ENCODE measurements around the gene ITM2C.

ITM2C gene

DNA sequence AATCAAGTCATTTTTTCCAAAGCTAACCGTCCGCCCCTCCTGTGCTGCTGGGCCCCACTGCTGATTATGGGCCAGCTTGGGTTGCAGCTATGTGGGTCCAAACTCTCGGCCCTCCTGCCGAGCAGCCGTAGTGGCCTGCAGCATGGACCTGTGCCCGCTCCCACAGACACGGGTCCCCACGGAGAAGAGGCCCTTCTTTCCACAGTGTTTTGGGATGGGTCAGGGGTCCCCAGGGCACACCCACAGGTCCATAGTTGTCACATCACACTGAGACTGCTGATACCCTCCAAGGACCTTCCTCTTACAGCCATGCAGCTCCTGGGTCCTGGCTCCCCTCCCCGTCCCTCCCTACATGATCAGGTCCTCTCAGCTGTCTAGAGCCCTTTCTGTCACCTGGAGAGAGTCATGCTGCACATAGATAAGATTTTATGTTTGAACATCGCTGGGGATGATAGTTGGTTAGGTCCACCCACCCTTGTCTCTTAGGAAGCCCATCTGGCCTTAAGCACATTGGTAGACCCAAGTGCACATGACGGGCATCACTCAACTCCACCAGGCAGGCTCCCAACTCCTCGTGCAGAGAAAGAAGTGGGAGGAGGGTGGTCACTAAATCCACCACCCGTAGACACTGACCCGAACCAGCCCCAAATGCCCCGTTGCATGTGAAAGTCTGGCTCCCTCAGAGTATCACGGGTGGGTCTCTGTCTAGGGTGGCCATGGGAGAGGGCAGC lies 42.8 kb downstream of the ITM2C start:
- no peak for DNase-seq (ENCODE audit: low spot score)

DNA sequence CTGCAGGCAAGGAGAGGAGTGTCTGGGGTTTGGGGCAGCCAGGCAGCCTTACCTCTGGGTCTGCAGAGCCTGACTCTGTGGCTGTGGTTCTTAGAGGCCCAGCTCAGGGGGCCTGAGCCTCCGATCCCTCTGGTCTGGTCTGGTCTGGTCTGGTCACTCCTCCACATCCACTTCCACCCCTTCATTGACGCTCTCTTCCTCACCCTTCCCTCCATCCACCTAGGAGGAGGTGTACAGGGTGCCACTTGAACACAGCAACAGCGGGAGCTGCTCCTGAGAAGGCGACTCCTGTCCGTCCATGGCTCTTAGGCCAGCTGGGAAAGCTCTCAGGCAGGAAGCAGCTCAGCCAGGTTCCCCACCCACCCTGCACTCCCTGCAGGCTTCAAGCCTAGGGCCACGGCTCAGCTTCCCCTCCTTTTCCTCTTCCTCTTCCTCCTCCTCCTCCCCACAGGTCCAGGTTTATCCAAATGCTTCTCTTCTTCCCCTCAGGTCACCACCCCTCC lies 43.4 kb downstream of the ITM2C start:
- no peak for DNase-seq (ENCODE audit: low spot score)

GRCh38 chr2:230908595-230909191 lies 44.0 kb downstream of the ITM2C start:
- peak; percentile 60 for DNase-seq (ENCODE audit: low spot score)

DNA sequence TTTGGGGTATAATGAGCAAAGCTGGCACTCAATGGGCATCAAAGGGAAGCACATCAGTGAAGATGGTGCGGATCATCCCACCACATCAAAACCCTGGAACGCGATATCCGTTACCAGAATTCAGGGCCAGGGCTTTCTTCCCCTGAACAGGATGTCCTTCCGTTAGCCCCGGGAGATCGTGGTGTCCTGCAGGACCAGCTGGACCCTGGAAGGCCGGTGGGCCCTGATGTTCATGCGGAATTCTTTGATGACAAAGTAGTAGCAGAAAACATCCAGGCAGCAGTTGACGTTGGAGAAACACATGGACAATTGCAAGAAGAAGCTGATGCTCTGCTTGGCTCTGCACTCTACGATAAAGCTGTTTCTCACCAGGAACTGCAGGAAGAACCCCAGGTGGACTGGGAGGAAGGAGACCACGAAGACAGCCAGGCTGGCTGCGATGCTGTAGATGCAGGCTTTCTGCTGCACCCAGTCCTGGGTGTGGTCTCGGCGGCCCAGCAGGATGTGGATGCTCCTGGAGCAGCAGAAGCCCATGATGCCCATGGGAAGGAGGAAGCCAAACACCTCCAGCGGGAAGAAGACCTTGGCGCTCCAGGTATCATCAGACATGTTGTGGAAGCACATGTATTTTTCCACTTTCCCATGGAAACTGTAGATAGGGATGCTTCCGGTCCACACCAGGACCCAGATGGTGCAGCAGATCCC lies 45.3 kb downstream of the ITM2C start:
- no peak for DNase-seq (ENCODE audit: low spot score)

DNA sequence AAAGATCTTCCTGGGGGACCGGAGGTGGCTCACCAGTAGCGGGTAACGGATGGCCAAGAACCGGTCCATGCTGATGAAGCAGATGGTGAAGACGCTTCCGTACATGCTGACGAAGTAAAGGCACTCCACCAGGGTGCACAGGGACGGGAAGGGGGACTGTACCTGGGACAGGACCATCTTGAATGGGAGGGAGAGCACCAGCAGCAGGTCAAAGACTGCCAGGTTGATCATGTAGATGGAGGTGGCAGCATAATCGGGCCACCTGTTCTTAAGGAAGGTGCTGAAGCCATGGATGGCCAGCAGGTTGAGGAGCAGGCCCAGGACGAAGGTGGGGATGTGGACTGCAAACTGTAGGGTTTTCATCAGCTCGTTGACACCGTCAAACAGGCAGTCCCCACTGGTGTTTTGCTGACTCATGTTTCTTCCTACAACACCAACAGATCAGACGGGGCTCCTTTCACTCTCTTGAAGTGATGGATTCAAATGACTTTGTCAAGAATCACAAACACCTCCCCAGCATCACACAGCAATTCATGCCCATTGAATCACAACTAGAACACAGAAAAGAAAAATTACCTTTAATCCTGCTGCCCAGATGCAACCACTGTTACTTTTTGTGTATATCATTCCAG lies 45.9 kb downstream of the ITM2C start:
- no peak for DNase-seq (ENCODE audit: low spot score)

DNA sequence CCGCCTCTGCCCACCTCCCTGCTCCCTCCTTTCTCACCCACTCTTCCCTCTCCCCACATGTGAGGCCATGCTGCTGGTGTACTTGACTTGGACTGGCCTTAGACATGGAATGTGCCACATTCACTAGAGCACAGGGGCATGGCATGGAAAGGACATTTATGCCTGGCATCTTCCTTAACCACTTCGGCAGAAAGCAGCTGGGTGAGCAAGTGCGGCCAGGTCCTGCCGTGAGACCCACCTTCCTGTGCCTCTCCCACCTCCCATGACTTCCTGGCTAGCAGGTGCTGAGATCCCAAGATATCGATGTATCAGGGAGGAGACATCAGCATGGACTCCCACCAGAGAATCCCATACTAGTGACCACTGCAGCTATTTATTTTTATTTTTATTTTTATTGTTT lies 47.3 kb downstream of the ITM2C start:
- no peak for DNase-seq (ENCODE audit: low spot score)

GRCh38 chr2:230912724-230913123 lies 48.0 kb downstream of the ITM2C start:
- DNase-seq (ENCODE audit: low spot score) = no peak

GRCh38 chr2:230913406-230914143 lies 48.8 kb downstream of the ITM2C start:
- no peak for DNase-seq (ENCODE audit: low spot score)

DNA sequence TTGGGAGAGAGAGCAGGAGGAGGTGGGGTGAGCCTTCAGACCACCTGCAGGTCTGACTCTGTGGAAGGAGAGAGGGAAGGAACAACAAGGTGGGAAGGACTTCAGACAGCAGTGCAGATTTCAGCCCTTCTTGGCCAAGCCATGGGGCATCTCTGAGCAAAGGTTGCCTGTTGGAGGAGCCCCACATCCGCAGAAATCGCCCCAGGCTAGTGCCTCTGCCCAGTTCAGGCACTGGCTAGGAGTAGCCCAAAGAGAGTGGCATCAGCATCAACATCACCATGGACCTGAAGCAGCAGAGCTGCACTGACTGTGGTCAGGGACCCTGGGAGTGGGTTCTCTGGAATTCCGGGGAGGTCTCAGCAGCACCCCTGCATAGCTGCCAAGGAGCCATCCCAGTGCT lies 50.1 kb downstream of the ITM2C start:
- DNase-seq (ENCODE audit: low spot score) = no peak

- no peak for DNase-seq (ENCODE audit: low spot score)
Observed at GRCh38 chr2:230915319-230915718, 50.6 kb downstream of the ITM2C start.

DNA sequence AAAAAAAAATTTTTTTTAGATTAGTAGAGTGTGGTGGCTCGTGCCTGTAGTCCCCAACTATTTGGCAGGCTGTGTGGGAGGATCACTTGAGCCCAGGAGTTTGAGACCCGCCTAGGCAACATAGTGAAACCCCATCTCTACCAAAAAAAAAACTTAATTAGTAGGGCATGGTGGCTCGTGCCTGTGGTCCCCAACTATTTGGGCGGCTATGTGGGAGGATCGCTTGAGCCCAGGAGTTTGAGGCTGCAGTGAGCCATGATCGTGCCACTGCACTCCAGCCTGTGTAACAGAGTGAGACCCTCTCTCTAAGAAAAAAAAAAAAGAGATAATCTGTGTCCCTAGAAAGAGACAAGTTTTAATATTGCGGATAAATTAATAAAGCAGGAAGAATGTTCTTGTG lies 51.5 kb downstream of the ITM2C start:
- no peak for DNase-seq (ENCODE audit: low spot score)

DNA sequence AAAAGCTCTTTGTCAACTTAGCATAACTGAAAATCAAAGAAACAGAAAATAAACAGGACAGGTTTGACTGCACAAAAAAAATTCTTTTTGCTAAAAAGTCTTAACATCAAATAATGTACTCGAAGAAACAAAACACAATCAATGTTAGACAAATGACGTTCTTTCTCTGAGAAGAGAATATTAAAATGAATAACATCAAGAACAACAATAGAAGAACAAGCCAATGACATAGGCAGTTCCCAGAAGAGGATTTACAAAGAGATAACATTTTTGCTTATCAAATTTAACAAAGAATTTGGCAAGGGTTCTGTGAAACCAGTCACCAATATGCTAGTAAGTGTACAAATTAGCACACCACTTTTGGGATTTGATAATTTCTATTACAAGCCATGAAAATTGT lies 54.5 kb downstream of the ITM2C start:
- DNase-seq (ENCODE audit: low spot score) = no peak

- DNase-seq (ENCODE audit: low spot score) = no peak
Observed at GRCh38 chr2:230919681-230920080, 54.9 kb downstream of the ITM2C start.

GRCh38 chr2:230920167-230920566 lies 55.4 kb downstream of the ITM2C start:
- DNase-seq (ENCODE audit: low spot score) = no peak

GRCh38 chr2:230921806-230922595 lies 57.3 kb downstream of the ITM2C start:
- DNase-seq (ENCODE audit: low spot score) = no peak

DNA sequence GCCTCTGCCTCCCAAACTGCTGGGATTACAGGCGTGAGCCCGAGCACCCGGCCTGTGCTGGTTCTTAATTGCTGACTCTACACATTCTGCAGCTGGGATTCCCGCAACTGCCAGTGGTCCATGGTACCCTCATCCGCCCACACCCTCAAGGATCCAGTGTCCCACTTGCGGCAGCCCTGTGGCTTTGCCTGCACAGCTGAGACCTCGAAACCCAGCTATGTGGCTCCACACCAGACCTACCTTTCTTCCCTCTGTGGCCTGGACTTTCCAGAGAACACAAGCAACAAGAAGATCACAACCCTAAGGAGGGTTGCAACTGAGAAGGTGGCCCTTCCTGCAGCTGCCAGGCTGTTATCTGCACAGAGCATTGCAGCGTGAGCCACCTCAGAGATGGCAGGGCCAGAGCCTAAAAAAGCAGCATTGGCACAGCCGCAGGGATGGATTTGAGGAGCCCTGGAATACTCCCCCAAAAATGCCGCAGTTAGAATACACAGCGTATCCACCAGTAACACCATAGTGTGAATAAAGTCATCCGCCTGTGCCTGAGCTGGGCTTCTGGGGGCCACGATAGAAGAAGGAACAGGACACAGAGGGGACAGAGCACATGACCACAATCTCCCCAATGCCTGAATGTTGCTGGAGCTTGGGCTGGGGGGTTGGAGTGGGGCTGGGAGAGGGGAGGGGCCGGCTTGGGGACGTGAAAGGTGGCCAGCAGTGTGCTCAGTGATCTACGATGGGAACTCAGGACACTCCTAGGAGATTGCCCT lies 58.4 kb downstream of the ITM2C start:
- no peak for DNase-seq (ENCODE audit: low spot score)

- no peak for DNase-seq (ENCODE audit: low spot score)
Observed at GRCh38 chr2:230924092-230924469, 59.3 kb downstream of the ITM2C start.

GRCh38 chr2:230924470-230925341 lies 60.0 kb downstream of the ITM2C start, which contains the start of gene GPR55:
TSS of gene GPR55 (minus strand) at chr2:230925242. CDS start at chr2:230910962, 14,280 bp downstream.
- no peak for DNase-seq (ENCODE audit: low spot score)

GRCh38 chr2:230925443-230925878 lies 60.7 kb downstream of the ITM2C start:
- no peak for DNase-seq (ENCODE audit: low spot score)
